HepG2 (cell line): ENCODE measurements around the gene NTMT1. TPM values are rescaled to one million over a fixed set of nuclear protein-coding genes. Genes with fewer than 3 reads are reported as not detected.
A peak's percentile ranks its signal among the peaks of the same experiment; 100 is the strongest.

ENCODE experiments used
- CHD2 ChIP-seq: IDR thresholded peaks from 2 replicates; pipeline ENCODE4 v1.6.1; 2011; ENCODE audit warnings: low read depth, low read length, improper control_type of control experiment
- DPF2 ChIP-seq: sonication (generic); formaldehyde crosslinking; IDR thresholded peaks from 2 replicates; pipeline ENCODE4 v1.4.0; 2020; ENCODE audit warnings: mild to moderate bottlenecking, low read depth, missing genetic modification reagents, borderline replicate concordance
- ETV5 ChIP-seq: IDR thresholded peaks from 2 replicates; pipeline ENCODE4 v1.6.1; 2018; ENCODE audit warnings: missing biosample characterization, missing genetic modification reagents, inconsistent platforms, borderline replicate concordance
- HOXA3 ChIP-seq: sonication (generic); formaldehyde crosslinking; IDR thresholded peaks from 2 replicates; pipeline ENCODE4 v1.5.0; 2020; ENCODE audit warnings: missing genetic modification reagents
- HOXD1 ChIP-seq: sonication (generic); formaldehyde crosslinking; IDR thresholded peaks from 2 replicates; pipeline ENCODE4 v1.5.0; 2020; ENCODE audit warnings: missing genetic modification reagents
- PHF5A ChIP-seq: IDR thresholded peaks from one replicate; pipeline ENCODE4 v1.6.1; 2018; ENCODE audit warnings: low read depth, missing genetic modification reagents; ENCODE audit not compliant: unreplicated experiment
- PITX1 ChIP-seq: sonication (generic); formaldehyde crosslinking; IDR thresholded peaks from 2 replicates; pipeline ENCODE4 v1.5.1; 2020; ENCODE audit warnings: mild to moderate bottlenecking, missing genetic modification reagents
- polyA plus RNA-seq, 8 experiments: library from polyadenylated mRNA; depleted of rRNA in 3 of 8; stranded (reverse) in 7 of 8; unstranded in 1 of 8; fragments of >200 nt; fragmentation: Illumina TruSeq in 4 of 8; extraction: Trizol in 4 of 8; gene quantifications; 2 replicates each; pipeline versions ENCODE4 v1.2.1 to v1.2.3, GENCODE V29; 2011 to 2016; ENCODE audit warnings: low read depth in 4 of 8, missing spikeins in 1 of 8, mixed read lengths in 1 of 8; ENCODE audit not compliant: insufficient read depth in 1 of 8
- total RNA-seq, 5 experiments: library from RNA; depleted of rRNA; stranded (reverse); fragments of >200 nt; fragmentation: Illumina TruSeq; extraction: Trizol; gene quantifications; 2 replicates each; pipeline ENCODE4 v1.2.3, GENCODE V29; 2016; ENCODE audit warnings: low read depth in 1 of 5
- TF ChIP-seq, protein P1 (sequence below): sonication (generic); formaldehyde crosslinking; IDR thresholded peaks from 2 replicates; pipeline ENCODE4 v1.5.0; 2020; ENCODE audit warnings: mild to moderate bottlenecking, missing genetic modification reagents, moderate library complexity
- TF ChIP-seq, protein P2 (sequence below): sonication (generic); formaldehyde crosslinking; IDR thresholded peaks from 2 replicates; pipeline ENCODE4 v1.4.0; 2020; ENCODE audit warnings: missing genetic modification reagents
- TF ChIP-seq, protein P3 (sequence below): IDR thresholded peaks from 2 replicates; pipeline ENCODE4 v1.6.1; 2016; ENCODE audit warnings: mild to moderate bottlenecking
- TF ChIP-seq, protein P4 (sequence below): sonication (generic); formaldehyde crosslinking; IDR thresholded peaks from 2 replicates; pipeline ENCODE4 v1.5.1; 2020; ENCODE audit warnings: mild to moderate bottlenecking, missing genetic modification reagents, borderline replicate concordance
- TF ChIP-seq, protein P5 (sequence below): sonication (generic); formaldehyde crosslinking; IDR thresholded peaks from 2 replicates; pipeline ENCODE4 v1.4.0; 2020; ENCODE audit warnings: missing genetic modification reagents, low read depth, mild to moderate bottlenecking, borderline replicate concordance
- TF ChIP-seq, protein P6 (sequence below): sonication (generic); formaldehyde crosslinking; IDR thresholded peaks from 2 replicates; pipeline ENCODE4 v1.8.0; 2022; ENCODE audit warnings: missing genetic modification reagents, mild to moderate bottlenecking, borderline replicate concordance
- TF ChIP-seq, protein P7 (sequence below): sonication (generic); formaldehyde crosslinking; IDR thresholded peaks from 2 replicates; pipeline ENCODE4 v1.4.0; 2020; ENCODE audit warnings: missing genetic modification reagents

Gene NTMT1
- total and polyA plus RNA-seq, 2 of the 13 experiments (the other 11 are each of a cell fraction or from before 2014, with no cell fraction given), result 49.1 to 53.8 TPM

DNA sequence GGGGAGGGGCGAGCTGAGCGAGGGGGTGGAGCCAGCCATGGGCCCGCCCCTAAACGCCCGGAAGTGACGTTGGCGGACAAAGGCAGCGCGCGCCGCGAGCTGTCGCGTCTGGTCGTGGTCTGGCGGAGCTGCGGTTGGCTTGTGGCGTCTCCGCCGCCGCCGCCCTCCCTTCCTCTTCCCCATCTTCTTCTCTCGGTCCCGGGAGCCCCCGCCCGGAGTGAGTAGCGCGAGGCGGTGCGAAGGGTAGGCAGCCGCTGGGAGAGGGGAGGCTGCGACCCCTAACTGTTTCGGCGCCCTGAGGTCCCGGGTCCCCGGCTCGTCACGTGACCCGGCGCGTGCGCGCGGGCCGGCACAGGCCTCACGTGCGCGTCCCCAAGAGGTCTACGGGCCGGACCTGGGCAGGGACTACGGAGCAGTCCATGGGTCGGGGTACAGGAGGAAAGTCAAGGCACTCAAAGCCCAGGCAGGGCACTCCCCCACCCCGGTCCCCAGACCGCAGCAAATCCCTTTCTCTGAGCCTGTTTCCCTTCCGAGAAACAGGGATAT lies at the start of gene NTMT1 (continued):
- TF ChIP-seq, protein P1, sequence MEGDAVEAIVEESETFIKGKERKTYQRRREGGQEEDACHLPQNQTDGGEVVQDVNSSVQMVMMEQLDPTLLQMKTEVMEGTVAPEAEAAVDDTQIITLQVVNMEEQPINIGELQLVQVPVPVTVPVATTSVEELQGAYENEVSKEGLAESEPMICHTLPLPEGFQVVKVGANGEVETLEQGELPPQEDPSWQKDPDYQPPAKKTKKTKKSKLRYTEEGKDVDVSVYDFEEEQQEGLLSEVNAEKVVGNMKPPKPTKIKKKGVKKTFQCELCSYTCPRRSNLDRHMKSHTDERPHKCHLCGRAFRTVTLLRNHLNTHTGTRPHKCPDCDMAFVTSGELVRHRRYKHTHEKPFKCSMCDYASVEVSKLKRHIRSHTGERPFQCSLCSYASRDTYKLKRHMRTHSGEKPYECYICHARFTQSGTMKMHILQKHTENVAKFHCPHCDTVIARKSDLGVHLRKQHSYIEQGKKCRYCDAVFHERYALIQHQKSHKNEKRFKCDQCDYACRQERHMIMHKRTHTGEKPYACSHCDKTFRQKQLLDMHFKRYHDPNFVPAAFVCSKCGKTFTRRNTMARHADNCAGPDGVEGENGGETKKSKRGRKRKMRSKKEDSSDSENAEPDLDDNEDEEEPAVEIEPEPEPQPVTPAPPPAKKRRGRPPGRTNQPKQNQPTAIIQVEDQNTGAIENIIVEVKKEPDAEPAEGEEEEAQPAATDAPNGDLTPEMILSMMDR (CRISPR knock-in tag), result peak; percentile 14
- TF ChIP-seq, protein P2, sequence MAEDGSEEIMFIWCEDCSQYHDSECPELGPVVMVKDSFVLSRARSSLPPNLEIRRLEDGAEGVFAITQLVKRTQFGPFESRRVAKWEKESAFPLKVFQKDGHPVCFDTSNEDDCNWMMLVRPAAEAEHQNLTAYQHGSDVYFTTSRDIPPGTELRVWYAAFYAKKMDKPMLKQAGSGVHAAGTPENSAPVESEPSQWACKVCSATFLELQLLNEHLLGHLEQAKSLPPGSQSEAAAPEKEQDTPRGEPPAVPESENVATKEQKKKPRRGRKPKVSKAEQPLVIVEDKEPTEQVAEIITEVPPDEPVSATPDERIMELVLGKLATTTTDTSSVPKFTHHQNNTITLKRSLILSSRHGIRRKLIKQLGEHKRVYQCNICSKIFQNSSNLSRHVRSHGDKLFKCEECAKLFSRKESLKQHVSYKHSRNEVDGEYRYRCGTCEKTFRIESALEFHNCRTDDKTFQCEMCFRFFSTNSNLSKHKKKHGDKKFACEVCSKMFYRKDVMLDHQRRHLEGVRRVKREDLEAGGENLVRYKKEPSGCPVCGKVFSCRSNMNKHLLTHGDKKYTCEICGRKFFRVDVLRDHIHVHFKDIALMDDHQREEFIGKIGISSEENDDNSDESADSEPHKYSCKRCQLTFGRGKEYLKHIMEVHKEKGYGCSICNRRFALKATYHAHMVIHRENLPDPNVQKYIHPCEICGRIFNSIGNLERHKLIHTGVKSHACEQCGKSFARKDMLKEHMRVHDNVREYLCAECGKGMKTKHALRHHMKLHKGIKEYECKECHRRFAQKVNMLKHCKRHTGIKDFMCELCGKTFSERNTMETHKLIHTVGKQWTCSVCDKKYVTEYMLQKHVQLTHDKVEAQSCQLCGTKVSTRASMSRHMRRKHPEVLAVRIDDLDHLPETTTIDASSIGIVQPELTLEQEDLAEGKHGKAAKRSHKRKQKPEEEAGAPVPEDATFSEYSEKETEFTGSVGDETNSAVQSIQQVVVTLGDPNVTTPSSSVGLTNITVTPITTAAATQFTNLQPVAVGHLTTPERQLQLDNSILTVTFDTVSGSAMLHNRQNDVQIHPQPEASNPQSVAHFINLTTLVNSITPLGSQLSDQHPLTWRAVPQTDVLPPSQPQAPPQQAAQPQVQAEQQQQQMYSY (CRISPR knock-in tag), result peak; percentile 66; the same call in 1 of the 2 replicates
- TF ChIP-seq ETV5 (CRISPR knock-in tag) (peak; percentile 41; the same call in 1 of the 2 replicates), CHD2 (peak; percentile 42; the same call in 1 of the 2 replicates), HOXD1 (CRISPR knock-in tag) (0 out of 2 replicates have a peak, but pooled peaks have one; percentile 27), PHF5A (CRISPR knock-in tag) (peak; percentile 48), DPF2 (no peak), PITX1 (CRISPR knock-in tag) (peak; percentile 74; the same call in 1 of the 2 replicates), HOXA3 (peak; percentile 78)
- TF ChIP-seq, protein P3, sequence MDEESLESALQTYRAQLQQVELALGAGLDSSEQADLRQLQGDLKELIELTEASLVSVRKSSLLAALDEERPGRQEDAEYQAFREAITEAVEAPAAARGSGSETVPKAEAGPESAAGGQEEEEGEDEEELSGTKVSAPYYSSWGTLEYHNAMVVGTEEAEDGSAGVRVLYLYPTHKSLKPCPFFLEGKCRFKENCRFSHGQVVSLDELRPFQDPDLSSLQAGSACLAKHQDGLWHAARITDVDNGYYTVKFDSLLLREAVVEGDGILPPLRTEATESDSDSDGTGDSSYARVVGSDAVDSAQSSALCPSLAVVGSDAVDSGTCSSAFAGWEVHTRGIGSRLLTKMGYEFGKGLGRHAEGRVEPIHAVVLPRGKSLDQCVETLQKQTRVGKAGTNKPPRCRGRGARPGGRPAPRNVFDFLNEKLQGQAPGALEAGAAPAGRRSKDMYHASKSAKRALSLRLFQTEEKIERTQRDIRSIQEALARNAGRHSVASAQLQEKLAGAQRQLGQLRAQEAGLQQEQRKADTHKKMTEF (CRISPR knock-in tag), result peak; percentile 67; the same call in 1 of the 2 replicates
- TF ChIP-seq, protein P4, sequence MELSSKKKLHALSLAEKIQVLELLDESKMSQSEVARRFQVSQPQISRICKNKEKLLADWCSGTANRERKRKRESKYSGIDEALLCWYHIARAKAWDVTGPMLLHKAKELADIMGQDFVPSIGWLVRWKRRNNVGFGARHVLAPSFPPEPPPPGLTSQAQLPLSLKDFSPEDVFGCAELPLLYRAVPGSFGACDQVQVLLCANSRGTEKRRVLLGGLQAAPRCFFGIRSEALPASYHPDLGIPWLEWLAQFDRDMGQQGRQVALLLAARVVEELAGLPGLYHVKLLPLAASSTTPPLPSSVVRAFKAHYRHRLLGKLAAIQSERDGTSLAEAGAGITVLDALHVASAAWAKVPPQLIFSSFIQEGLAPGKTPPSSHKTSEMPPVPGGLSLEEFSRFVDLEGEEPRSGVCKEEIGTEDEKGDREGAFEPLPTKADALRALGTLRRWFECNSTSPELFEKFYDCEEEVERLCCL (CRISPR knock-in tag), result 0 out of 2 replicates have a peak, but pooled peaks have one; percentile 83
- TF ChIP-seq, protein P5, sequence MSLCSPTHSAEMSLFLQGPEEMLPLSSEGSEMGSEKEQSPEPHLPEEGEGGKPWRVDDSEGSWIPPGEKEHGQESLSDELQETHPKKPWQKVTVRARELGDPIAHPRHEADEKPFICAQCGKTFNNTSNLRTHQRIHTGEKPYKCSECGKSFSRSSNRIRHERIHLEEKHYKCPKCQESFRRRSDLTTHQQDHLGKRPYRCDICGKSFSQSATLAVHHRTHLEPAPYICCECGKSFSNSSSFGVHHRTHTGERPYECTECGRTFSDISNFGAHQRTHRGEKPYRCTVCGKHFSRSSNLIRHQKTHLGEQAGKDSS (CRISPR knock-in tag), result peak; percentile 47; the same call in 1 of the 2 replicates
- TF ChIP-seq, protein P6, sequence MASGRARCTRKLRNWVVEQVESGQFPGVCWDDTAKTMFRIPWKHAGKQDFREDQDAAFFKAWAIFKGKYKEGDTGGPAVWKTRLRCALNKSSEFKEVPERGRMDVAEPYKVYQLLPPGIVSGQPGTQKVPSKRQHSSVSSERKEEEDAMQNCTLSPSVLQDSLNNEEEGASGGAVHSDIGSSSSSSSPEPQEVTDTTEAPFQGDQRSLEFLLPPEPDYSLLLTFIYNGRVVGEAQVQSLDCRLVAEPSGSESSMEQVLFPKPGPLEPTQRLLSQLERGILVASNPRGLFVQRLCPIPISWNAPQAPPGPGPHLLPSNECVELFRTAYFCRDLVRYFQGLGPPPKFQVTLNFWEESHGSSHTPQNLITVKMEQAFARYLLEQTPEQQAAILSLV, result peak; percentile 39; the same call in 1 of the 2 replicates
- TF ChIP-seq, protein P7, sequence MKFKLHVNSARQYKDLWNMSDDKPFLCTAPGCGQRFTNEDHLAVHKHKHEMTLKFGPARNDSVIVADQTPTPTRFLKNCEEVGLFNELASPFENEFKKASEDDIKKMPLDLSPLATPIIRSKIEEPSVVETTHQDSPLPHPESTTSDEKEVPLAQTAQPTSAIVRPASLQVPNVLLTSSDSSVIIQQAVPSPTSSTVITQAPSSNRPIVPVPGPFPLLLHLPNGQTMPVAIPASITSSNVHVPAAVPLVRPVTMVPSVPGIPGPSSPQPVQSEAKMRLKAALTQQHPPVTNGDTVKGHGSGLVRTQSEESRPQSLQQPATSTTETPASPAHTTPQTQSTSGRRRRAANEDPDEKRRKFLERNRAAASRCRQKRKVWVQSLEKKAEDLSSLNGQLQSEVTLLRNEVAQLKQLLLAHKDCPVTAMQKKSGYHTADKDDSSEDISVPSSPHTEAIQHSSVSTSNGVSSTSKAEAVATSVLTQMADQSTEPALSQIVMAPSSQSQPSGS (CRISPR knock-in tag), result 0 out of 2 replicates have a peak, but pooled peaks have one; percentile 41
